Left ventricle myocardium superior (tissue), 1 donor: ENCODE measurements around the gene APOBEC3A. TPM values are rescaled to one million over a fixed set of nuclear protein-coding genes. Genes with fewer than 3 reads are reported as not detected.
"Not testable (repeated sequence)": the region's sequence is repeated elsewhere in the genome, so short reads cannot be mapped to it uniquely, and the experiment has no call there.

ENCODE experiments used
- ATAC-seq: fragments of 200-7000 bp; cut with Tn5 transposase; one replicate; pipeline ENCODE4 v1.9.1; 2020; ENCODE audit warnings: mild to moderate bottlenecking, moderate library complexity
- DNase-seq: peaks from one replicate; pipeline ENCODE4 v3.0.0-alpha.2; 2020
- intact Hi-C: fragments of 100-400 bp; cut with micrococcal nuclease; formaldehyde crosslinking; loops from one replicate; pipeline ENCODE4 v1.11.0; 2022
- total RNA-seq: library from RNA; stranded (reverse); fragmentation: NEBNext Ultra II Directional; extraction: Animal tissue kit (Norgen Biotek cat#: 25700); gene quantifications from one replicate; pipeline ENCODE4 v1.2.1, GENCODE V29; 2021
- donor health status: DM: no; HTN: yes; CAD: no; lungs with severe emphysema.

Gene APOBEC3A
- total RNA-seq, 1 donor from 2014 or later, result 0.82 TPM

- ATAC-seq (no peak), DNase-seq (no peak)
- intact Hi-C loops, result no loop called here
These were observed 15.1 kb downstream of the APOBEC3A start for GRCh38 chr22:38972558-38972957.

DNA sequence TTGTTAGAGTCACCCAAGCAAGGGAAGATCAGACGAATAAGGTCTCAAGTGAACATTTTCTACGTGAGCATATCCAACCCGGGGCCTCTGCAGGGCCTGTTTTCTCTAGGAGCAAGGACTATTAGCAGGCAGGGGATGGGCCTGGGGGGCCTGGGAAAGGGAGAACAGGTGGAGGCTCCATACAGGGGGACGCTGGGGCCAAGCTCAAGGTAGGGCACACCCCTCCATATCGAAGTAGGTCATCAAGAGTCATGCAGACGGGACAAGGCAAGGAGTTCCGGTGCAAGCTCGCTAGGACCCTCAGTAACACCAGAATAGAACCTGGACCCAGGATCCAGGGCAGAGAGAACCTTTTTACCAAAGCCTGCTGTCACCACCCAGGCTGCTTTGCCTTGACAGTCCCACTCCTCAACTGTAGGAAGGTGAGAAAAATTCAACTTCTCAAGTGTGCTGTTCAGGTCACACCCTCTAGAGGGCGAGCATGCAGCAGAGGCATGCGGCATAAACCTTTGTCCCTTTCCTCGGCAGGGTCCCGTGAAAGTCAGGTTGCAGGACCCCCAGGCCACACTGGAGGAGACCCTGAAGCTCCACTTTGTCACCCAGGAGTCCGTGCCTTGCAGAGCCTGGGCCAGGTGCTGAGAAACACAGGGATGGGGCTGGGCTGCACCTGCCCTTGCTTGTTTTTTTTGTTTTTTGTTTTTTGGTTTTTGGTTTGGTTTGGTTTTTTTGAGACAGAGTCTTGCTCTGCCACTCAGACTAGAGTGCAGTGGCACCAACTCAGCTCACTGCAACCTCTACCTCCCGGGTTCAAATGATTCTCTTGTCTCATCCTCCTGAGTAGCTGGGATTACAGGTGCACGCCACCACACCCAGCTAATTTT, 16.1 kb downstream of the APOBEC3A start:
- DNase-seq (no peak), ATAC-seq (no peak)
- intact Hi-C loops, result no loop called here

DNA sequence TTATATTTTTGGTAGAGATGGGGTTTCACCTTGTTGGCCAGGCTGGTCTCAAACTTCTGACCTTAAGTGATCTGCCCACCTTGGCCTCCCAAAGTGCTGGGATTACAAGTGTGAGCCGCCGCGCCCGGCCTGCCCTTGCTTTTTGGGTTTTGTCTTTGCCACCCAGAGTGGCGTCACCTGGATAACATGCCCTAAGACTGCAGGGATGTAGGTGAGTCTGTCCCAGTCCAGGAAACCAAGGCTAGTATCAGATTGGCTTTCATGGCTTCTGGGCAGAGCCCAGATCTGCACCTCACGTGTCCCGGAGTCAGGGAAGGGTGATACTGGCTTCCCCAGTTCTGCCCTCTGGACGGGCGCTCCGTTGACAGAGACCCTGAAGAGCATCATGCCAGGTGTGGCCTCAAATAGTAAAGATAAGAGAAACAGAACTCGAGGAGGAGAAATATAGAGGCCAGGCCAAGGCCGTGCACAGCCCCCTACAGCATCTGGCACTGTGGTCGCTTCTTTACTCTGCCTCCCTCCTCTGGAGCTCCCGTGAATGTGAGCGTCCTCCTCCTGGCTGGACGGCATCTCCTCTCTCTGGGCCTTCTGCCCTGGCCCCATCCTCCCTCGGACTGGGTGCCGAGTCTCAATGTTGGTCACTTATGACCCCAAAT, 16.9 kb downstream of the APOBEC3A start:
- intact Hi-C loops, result no loop called here
- no peak for DNase-seq

DNA sequence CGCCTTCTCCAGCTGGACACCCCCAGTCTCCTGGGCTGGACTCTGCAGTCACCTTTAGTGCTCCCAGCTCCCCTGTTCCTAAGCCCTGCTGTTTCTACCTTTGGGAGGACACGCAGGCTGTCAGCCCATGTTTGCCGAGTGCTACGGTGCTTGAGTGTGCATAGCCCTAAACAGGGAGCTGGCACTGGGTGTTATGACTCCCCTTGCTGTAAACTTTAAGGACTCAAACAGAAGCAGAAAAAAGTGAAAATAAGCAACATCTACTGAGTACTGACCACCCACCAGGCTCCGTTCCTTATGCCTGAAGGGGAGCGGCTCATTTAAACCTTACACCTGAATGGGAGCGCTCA, 17.4 kb downstream of the APOBEC3A start:
- ATAC-seq (no peak), DNase-seq (no peak)
- intact Hi-C loops, result no loop called here

More for the DNA sequence above, 16.9 kb downstream of the APOBEC3A start:
- no peak for ATAC-seq

GRCh38 chr22:38977289-38977688, 19.9 kb downstream of the APOBEC3A start:
- intact Hi-C loops, DNase-seq, ATAC-seq: not testable (repeated sequence)

- intact Hi-C loops, result not testable (repeated sequence)
These were observed 23.2 kb downstream of the APOBEC3A start for GRCh38 chr22:38980587-38980986.

DNA sequence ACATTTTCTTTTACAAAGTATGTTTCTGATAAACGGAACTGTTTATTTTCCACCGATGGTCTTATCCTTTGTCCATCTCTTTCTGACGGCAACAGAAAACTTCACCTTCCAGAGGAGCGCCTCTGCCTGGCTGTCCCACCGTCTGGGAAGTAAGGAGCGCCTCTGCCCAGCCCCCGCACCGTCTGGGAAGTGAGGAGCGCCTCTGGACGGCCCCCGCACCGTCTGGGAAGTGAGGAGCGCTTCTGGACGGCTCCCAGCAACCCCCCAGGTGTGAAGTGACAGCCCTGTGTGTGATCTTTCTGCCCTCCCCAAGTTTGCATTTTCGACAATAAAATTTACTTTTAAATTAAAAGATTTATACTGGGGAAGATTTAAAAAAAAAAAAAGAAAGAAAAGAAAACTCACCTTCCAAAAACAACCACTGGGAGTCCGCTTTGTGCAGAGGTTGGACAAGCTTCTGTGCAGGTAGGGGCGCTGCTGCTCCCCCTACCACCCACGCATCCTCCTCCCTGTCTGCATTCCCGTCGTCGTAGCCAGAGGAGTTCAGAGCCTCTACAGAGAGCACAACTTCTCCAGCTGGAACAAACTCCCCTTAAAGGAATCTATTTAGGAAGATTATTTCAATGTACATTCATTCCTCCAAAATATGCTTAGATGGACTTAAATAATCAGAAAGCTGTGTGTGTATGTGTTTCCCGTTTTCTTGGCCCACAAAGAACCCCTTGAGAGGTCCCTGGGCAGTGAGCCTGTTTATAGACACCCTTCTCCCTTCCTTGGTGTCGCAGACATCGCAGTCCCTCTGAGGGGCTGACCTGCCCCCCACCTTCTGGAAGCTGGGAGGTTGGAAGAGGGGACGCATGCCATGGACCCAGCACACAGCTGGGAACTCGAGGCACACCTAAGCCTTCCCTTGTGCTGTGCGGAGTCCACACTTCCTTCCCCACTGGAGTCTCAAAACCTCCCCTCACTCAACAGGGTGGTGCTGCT, 23.9 kb downstream of the APOBEC3A start:
- intact Hi-C loops, result no loop called here
- ATAC-seq (peak; percentile 61), DNase-seq (no peak)

More at GRCh38 chr22:38980587-38980986, 23.2 kb downstream of the APOBEC3A start:
- not testable (repeated sequence) for ATAC-seq, DNase-seq

DNA sequence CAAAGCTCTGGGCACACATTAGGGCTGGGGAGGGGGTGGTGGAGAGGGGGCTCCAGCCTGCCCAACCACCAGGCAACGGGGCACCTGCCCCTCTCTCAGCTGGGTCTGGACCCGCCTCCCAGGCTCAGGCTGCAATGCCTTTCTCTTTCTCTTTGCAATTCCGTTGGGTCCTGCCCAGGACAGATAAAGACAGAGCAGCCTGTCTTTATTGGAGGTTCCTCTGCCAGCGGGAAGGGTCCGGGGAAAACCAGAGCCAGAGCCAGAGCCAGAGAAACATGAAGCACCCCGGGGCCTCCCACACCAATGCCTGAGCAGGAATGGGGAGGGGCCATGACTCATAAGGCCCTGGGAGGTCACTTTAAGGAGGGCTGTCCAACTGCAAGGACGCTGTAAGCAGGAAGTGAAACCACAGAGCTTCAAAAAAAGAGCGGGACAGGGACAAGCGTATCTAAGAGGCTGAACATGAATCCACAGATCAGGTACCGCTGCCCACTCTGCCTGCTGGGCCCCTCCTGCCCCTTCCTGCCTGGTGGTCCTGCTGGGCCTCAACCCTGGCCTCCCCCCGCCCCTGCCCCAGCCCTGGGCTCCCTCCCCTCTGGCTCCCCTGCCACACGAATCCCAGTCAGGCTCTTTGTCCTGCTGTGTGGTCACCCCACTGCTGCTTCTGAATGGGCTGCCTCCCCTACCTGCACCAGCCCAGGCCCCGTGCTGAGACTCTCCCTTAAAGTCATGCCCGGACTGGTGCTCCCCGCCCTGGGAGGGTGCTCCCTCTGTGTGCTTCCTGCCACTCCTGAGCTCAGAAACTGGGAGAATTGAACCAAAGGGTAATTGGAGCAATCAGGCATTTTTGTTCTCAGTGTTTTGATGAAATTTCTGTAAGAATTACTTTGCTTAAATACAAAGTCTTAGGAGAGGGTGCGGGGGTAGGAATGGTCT, 24.9 kb downstream of the APOBEC3A start, which contains the start of gene APOBEC3B:
APOBEC3B (plus strand) TSS at position 356 of the 936 bp plus-strand sequence; CDS start at position 463, 107 bp downstream.
- peak; percentile 99 for ATAC-seq
- peak; percentile 66 for DNase-seq
- intact Hi-C loops, result no loop called here

DNA sequence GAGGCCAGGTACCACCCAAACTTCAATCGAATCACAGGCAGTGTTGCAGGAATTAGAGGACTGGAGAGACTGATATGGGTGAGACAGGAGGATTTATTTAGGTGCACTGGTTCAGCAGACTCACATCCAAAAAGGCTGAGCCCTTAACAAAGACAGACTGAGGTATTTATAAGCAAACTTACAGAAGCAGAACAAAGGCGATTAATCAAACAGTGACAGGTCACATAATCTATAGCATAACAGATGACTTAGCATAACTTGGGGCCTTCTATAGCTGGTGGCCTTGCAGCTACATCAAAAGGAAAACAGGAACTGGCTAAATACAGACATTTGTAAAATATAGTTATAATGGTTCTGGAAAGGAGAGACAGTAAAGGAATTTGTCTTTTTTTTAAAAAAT, 26.8 kb downstream of the APOBEC3A start:
- intact Hi-C loops, result no loop called here
- DNase-seq (no peak), ATAC-seq (no peak)

DNA sequence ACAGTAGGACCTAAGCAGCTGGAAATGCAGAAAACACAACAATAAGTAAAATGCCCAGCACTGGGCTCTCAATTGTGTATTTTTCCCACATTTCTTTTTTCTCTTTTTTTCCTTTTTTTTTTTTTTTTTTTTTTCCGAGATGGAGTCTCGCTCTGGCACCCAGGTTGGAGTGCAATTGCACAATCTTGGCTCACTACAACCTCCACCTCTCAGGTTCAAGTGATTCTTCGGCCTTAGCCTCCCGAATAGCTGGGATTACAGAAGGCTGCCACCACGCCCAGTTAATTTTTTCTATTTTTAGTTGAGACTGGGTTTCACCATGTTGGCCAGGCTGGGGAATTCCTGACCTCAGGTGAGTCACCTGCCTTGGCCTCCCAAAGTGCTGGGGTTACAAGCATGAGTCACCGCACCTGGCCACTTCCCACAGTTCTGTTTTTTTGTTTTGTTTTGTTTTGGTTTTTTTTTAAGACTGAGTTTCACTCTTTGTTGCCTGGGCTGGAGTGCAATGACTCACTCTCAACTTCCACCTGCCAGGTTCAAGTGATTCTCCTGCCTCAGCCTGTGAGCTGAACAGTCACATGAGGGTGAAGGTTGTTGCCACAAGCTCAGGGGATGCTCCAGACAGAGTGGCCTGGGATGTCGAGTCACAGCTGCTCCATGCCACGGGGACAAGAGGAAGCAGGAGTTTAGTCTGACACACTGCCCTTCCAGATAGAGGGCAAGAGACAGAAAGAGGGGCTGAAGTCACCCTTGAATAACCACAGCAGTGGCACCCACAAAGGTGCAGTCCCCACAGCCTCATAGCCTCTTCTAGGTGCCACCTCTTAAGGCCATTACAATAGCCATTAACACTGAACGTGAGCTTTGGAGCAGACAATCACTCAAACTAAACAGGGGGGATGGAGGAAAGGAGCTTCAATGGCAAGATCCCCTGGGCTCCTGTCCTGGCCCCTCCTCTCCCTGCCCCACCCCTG, 27.7 kb downstream of the APOBEC3A start:
- ATAC-seq, intact Hi-C loops, DNase-seq: not testable (repeated sequence)

- ATAC-seq (no peak), DNase-seq (no peak)
These were observed 29.2 kb downstream of the APOBEC3A start for GRCh38 chr22:38986629-38987028.

GRCh38 chr22:38987171-38987895, 29.9 kb downstream of the APOBEC3A start:
- intact Hi-C loops, result no loop called here
- no peak for DNase-seq
- no peak for ATAC-seq

More at GRCh38 chr22:38986629-38987028, 29.2 kb downstream of the APOBEC3A start:
- intact Hi-C loops, result no loop called here

DNA sequence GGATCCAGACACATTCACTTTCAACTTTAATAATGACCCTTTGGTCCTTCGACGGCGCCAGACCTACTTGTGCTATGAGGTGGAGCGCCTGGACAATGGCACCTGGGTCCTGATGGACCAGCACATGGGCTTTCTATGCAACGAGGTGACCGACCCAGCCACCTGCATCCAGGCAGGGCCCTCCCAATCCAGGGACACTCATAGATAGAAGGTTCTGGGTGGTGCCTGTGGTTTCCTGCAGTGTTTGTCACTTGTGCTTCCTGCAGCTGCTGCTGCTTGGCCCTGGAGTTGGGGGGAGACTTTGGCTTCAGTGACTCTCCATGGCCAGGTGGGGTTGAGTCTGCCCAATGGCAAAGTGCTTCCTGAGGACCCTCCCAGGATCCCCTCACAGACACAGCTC, 32.1 kb downstream of the APOBEC3A start:
- ATAC-seq, result no peak
- intact Hi-C loops, result no loop called here
- no peak for DNase-seq

DNA sequence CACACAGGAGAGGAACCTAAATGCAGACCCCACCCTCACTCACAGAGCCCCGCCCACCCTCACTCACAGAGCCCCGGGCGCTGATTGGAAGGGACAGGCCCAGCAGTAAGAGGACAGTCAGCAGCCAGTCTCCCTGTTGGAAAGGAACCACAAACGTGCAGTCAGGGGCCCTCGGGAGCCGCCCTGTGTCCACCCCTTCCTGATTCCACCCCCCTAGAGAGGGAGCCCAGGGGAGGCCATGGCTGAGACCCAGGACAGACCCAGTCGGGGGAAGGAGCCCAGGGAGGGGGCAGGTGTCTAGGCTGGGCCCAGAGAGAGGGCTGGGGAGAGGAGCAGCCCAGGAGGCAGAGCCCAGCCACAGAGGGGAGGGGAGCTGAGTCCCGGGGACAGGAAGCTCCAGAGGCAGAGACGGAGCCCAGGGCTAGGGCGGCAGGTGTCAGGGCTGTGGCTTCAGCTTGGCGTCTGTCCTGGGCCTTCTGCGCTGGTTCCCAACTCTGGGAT, 35.5 kb downstream of the APOBEC3A start:
- ATAC-seq (peak; percentile 88), DNase-seq (peak; percentile 39)
- intact Hi-C loops, result not testable (repeated sequence)

DNA sequence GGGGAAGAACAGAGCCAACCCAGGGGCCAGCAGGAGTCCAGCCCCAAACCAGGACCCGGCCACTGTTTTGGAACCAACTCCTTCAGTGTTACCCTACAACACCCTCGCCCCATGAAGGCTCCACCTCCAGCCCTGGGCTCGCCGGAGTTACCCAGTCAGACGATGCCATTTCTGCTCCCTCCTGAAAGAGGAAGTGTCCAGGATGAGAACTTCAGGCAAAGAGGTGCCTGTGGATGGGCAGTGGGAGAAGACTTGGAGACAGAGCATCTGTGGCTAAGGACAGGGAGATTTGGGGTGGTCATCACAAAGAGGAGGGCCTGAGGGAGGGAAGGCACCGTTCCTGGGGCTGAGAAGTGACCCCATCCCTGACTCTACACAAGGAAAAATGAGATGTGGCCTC, 38.7 kb downstream of the APOBEC3A start:
- no peak for ATAC-seq
- DNase-seq, result no peak
- intact Hi-C loops, result no loop called here

DNA sequence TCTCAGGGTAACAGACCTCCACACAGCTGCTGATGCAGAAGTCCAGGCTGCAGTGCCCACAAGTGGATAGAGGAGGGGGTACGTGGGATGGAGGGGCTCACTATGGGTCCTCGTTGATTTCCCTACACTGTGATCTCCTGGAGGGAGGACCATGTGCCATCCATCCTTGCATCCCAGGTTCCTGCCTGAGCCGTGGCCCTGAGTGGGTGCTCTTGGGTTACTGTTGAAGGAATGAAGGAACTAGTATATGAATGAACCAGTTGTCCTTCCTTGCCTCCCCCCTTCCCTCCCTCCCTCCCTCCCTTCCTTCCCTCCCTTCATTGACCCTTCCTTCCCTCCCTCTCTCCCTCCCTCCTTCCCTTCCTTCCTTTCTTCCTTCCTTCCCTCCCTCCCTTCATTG, 40.1 kb downstream of the APOBEC3A start:
- intact Hi-C loops, result no loop called here
- no peak for ATAC-seq
- DNase-seq, result no peak
